HepG2 (cell line): ENCODE results near the gene LRIT2. TPM values are rescaled to one million over a fixed set of nuclear protein-coding genes. Genes with fewer than 3 reads are reported as not detected.

ENCODE experiments used
- AGO2 ChIP-seq: fragments of 200-400 bp; formaldehyde crosslinking; optimal IDR thresholded peaks from 2 replicates; pipeline ENCODE3; 2017; ENCODE audit warnings: mild to moderate bottlenecking, low read depth, low read length, moderate library complexity
- KDM4B ChIP-seq: sonication (generic); formaldehyde crosslinking; IDR thresholded peaks from 2 replicates; pipeline ENCODE4 v1.4.0; 2020; ENCODE audit warnings: missing genetic modification reagents
- POLR2G ChIP-seq: fragments of 200-400 bp; formaldehyde crosslinking; IDR thresholded peaks from 2 replicates; pipeline ENCODE4 v1.6.1; 2018; ENCODE audit warnings: mild to moderate bottlenecking, low read depth, low read length, moderate library complexity
- SP1 ChIP-seq, 2 experiments: fragments of 450-650 bp in 1 of 2; sonication (generic) in 1 of 2; formaldehyde crosslinking in 1 of 2; IDR thresholded peaks; 2 replicates each; pipeline versions ENCODE4 v1.4.0 to v1.6.1; 2016 to 2020; ENCODE audit warnings: missing genetic modification reagents in 1 of 2
- SPEN ChIP-seq: sonication (generic); formaldehyde crosslinking; IDR thresholded peaks from 2 replicates; pipeline ENCODE4 v1.5.1; 2020; ENCODE audit warnings: low read depth, mild to moderate bottlenecking, missing genetic modification reagents
- TARDBP ChIP-seq: sonication (generic); formaldehyde crosslinking; IDR thresholded peaks from 2 replicates; pipeline ENCODE4 v1.8.0; 2022; ENCODE audit warnings: mild to moderate bottlenecking, missing genetic modification reagents
- TSC22D2 ChIP-seq: sonication (generic); formaldehyde crosslinking; IDR thresholded peaks from 2 replicates; pipeline ENCODE4 v1.5.1; 2020; ENCODE audit warnings: missing genetic modification reagents, mild to moderate bottlenecking, borderline replicate concordance
- ZNF589 ChIP-seq: sonication (generic); formaldehyde crosslinking; conservative IDR thresholded peaks from 2 replicates; pipeline ENCODE4 v1.8.0; 2022; ENCODE audit warnings: mild to moderate bottlenecking, moderate library complexity, missing genetic modification reagents
- ZNF777 ChIP-seq: sonication (generic); formaldehyde crosslinking; IDR thresholded peaks from 2 replicates; pipeline ENCODE4 v1.4.0; 2020; ENCODE audit warnings: missing genetic modification reagents
- ZSCAN30 ChIP-seq: sonication (generic); formaldehyde crosslinking; IDR thresholded peaks from 2 replicates; pipeline ENCODE4 v1.5.0; 2020; ENCODE audit warnings: mild to moderate bottlenecking, missing genetic modification reagents
- polyA plus RNA-seq, 8 experiments: library from polyadenylated mRNA; depleted of rRNA in 3 of 8; stranded (reverse) in 7 of 8; unstranded in 1 of 8; fragments of >200 nt; fragmentation: Illumina TruSeq in 4 of 8; extraction: Trizol in 4 of 8; gene quantifications; 2 replicates each; pipeline versions ENCODE4 v1.2.1 to v1.2.3, GENCODE V29; 2011 to 2016; ENCODE audit warnings: low read depth in 4 of 8, missing spikeins in 1 of 8, mixed read lengths in 1 of 8; ENCODE audit not compliant: insufficient read depth in 1 of 8
- total RNA-seq, 5 experiments: library from RNA; depleted of rRNA; stranded (reverse); fragments of >200 nt; fragmentation: Illumina TruSeq; extraction: Trizol; gene quantifications; 2 replicates each; pipeline ENCODE4 v1.2.3, GENCODE V29; 2016; ENCODE audit warnings: low read depth in 1 of 5
- TF ChIP-seq, protein P1 (sequence below): sonication (generic); formaldehyde crosslinking; IDR thresholded peaks from 2 replicates; pipeline ENCODE4 v1.5.0; 2020; ENCODE audit warnings: mild to moderate bottlenecking, missing genetic modification reagents, moderate library complexity
- TF ChIP-seq, protein P2 (sequence below): sonication (generic); formaldehyde crosslinking; IDR thresholded peaks from 2 replicates; pipeline ENCODE4 v1.4.0; 2020; ENCODE audit warnings: missing genetic modification reagents, borderline replicate concordance
- TF ChIP-seq, protein P3 (sequence below): sonication (generic); formaldehyde crosslinking; IDR thresholded peaks from 2 replicates; pipeline ENCODE4 v1.4.0; 2020; ENCODE audit warnings: missing genetic modification reagents
- TF ChIP-seq, protein P4 (sequence below): sonication (generic); formaldehyde crosslinking; IDR thresholded peaks from 2 replicates; pipeline ENCODE4 v1.4.0; 2020; ENCODE audit warnings: missing genetic modification reagents
- TF ChIP-seq, protein P5 (sequence below): sonication (generic); formaldehyde crosslinking; IDR thresholded peaks from 2 replicates; pipeline ENCODE4 v1.4.0; 2020; ENCODE audit warnings: missing genetic modification reagents, borderline replicate concordance
- TF ChIP-seq, protein P6 (sequence below): IDR thresholded peaks from 2 replicates; pipeline ENCODE4 v1.6.1; 2016

Gene LRIT2
- total and polyA plus RNA-seq, 2 of the 13 experiments (the other 11 are each of a cell fraction or from before 2014, with no cell fraction given), result not detected

DNA sequence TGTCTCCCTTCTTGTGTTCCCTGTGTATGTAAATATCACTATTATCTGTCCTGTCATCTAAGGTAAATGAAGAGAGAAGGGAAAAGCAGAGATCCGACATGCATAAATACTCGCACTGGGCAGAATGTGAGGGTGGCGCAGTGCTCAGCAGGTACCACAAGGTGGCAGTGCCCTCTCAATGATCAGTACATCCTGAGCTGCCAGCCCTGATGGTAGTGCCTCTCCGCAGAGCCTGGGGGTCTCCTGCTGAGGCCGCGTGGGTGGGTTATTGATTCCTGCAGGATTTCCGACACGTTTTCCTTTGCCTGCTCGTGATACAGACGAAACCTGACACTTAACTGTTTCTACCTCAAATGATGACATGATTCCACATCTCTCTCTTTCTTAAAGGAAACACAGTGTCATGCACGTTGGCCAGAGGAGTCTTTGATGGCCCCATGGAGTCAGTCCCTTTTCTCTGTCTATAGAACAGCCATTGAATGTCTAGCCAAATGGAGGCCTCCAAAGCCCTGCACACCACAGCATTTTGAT lies 39.3 kb upstream of the LRIT2 start (continued):
- TF ChIP-seq, protein P1, sequence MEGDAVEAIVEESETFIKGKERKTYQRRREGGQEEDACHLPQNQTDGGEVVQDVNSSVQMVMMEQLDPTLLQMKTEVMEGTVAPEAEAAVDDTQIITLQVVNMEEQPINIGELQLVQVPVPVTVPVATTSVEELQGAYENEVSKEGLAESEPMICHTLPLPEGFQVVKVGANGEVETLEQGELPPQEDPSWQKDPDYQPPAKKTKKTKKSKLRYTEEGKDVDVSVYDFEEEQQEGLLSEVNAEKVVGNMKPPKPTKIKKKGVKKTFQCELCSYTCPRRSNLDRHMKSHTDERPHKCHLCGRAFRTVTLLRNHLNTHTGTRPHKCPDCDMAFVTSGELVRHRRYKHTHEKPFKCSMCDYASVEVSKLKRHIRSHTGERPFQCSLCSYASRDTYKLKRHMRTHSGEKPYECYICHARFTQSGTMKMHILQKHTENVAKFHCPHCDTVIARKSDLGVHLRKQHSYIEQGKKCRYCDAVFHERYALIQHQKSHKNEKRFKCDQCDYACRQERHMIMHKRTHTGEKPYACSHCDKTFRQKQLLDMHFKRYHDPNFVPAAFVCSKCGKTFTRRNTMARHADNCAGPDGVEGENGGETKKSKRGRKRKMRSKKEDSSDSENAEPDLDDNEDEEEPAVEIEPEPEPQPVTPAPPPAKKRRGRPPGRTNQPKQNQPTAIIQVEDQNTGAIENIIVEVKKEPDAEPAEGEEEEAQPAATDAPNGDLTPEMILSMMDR (CRISPR knock-in tag), result peak; percentile 97
- no peak for TF ChIP-seq SP1 (IDR thresholded peaks at IDR 0.05)
- TF ChIP-seq SP1 (CRISPR knock-in tag; IDR thresholded peaks at IDR 0.05), result no peak
- TF ChIP-seq, protein P2, sequence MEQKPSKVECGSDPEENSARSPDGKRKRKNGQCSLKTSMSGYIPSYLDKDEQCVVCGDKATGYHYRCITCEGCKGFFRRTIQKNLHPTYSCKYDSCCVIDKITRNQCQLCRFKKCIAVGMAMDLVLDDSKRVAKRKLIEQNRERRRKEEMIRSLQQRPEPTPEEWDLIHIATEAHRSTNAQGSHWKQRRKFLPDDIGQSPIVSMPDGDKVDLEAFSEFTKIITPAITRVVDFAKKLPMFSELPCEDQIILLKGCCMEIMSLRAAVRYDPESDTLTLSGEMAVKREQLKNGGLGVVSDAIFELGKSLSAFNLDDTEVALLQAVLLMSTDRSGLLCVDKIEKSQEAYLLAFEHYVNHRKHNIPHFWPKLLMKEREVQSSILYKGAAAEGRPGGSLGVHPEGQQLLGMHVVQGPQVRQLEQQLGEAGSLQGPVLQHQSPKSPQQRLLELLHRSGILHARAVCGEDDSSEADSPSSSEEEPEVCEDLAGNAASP (CRISPR knock-in tag), result 0 out of 2 replicates have a peak, but pooled peaks have one; percentile 13
- no peak for TF ChIP-seq ZNF777 (CRISPR knock-in tag)
- TF ChIP-seq, protein P3, sequence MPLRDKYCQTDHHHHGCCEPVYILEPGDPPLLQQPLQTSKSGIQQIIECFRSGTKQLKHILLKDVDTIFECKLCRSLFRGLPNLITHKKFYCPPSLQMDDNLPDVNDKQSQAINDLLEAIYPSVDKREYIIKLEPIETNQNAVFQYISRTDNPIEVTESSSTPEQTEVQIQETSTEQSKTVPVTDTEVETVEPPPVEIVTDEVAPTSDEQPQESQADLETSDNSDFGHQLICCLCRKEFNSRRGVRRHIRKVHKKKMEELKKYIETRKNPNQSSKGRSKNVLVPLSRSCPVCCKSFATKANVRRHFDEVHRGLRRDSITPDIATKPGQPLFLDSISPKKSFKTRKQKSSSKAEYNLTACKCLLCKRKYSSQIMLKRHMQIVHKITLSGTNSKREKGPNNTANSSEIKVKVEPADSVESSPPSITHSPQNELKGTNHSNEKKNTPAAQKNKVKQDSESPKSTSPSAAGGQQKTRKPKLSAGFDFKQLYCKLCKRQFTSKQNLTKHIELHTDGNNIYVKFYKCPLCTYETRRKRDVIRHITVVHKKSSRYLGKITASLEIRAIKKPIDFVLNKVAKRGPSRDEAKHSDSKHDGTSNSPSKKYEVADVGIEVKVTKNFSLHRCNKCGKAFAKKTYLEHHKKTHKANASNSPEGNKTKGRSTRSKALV (CRISPR knock-in tag), result no peak
- no peak for TF ChIP-seq POLR2G
- no peak for TF ChIP-seq SPEN (CRISPR knock-in tag)
- TF ChIP-seq, protein P4, sequence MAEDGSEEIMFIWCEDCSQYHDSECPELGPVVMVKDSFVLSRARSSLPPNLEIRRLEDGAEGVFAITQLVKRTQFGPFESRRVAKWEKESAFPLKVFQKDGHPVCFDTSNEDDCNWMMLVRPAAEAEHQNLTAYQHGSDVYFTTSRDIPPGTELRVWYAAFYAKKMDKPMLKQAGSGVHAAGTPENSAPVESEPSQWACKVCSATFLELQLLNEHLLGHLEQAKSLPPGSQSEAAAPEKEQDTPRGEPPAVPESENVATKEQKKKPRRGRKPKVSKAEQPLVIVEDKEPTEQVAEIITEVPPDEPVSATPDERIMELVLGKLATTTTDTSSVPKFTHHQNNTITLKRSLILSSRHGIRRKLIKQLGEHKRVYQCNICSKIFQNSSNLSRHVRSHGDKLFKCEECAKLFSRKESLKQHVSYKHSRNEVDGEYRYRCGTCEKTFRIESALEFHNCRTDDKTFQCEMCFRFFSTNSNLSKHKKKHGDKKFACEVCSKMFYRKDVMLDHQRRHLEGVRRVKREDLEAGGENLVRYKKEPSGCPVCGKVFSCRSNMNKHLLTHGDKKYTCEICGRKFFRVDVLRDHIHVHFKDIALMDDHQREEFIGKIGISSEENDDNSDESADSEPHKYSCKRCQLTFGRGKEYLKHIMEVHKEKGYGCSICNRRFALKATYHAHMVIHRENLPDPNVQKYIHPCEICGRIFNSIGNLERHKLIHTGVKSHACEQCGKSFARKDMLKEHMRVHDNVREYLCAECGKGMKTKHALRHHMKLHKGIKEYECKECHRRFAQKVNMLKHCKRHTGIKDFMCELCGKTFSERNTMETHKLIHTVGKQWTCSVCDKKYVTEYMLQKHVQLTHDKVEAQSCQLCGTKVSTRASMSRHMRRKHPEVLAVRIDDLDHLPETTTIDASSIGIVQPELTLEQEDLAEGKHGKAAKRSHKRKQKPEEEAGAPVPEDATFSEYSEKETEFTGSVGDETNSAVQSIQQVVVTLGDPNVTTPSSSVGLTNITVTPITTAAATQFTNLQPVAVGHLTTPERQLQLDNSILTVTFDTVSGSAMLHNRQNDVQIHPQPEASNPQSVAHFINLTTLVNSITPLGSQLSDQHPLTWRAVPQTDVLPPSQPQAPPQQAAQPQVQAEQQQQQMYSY (CRISPR knock-in tag), result no peak
- TF ChIP-seq KDM4B (CRISPR knock-in tag), result no peak
- TF ChIP-seq TARDBP (CRISPR knock-in tag), result 0 out of 2 replicates have a peak, but pooled peaks have one; percentile 51
- no peak for TF ChIP-seq TSC22D2 (CRISPR knock-in tag)
- no peak for TF ChIP-seq ZNF589 (CRISPR knock-in tag)
- TF ChIP-seq, protein P5, sequence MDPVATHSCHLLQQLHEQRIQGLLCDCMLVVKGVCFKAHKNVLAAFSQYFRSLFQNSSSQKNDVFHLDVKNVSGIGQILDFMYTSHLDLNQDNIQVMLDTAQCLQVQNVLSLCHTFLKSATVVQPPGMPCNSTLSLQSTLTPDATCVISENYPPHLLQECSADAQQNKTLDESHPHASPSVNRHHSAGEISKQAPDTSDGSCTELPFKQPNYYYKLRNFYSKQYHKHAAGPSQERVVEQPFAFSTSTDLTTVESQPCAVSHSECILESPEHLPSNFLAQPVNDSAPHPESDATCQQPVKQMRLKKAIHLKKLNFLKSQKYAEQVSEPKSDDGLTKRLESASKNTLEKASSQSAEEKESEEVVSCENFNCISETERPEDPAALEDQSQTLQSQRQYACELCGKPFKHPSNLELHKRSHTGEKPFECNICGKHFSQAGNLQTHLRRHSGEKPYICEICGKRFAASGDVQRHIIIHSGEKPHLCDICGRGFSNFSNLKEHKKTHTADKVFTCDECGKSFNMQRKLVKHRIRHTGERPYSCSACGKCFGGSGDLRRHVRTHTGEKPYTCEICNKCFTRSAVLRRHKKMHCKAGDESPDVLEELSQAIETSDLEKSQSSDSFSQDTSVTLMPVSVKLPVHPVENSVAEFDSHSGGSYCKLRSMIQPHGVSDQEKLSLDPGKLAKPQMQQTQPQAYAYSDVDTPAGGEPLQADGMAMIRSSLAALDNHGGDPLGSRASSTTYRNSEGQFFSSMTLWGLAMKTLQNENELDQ (CRISPR knock-in tag), result no peak
- TF ChIP-seq AGO2, result no peak
- no peak for TF ChIP-seq ZSCAN30 (CRISPR knock-in tag)
- TF ChIP-seq, protein P6, sequence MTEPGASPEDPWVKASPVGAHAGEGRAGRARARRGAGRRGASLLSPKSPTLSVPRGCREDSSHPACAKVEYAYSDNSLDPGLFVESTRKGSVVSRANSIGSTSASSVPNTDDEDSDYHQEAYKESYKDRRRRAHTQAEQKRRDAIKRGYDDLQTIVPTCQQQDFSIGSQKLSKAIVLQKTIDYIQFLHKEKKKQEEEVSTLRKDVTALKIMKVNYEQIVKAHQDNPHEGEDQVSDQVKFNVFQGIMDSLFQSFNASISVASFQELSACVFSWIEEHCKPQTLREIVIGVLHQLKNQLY (CRISPR knock-in tag), result no peak
